ENCODE data around the gene SORBS2. TPM values are rescaled to one million over a fixed set of nuclear protein-coding genes. Genes with fewer than 3 reads are reported as not detected.

SORBS2 gene
- total and polyA plus RNA-seq, 2 donors (not counting 1 experiment from before 2014, with no cell fraction given) = 0.25 to 0.89 TPM

DNA sequence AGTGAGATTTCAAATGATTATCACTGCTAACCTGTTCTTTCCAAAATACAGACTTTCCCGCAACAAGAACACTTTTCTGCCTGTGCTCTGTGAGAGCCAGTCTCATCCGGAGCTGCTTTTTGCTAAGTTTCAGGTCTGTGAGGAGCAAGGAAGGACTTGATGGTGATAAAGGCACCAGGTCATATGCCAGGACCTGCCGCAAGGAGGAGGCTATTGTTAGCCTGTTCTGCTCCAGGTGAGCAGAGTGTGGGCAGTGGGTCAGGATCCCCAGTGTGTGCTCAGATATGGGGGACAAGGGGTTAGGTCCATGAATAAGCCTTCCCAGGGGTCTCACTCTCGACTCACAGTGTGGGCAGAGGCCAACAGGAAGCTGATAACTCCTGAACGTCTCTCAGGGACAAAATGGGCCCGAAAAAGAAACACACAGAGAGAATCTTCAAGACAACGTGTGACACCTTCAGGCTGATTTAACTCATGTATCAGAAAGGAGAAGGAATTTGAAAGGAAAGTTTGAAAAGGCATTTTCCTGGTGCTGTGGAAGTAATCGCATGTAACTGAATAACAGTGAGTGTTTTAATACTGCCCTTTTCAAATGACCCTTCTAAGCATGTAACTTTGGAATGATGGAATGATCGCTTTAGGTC lies 219.0 kb downstream of the SORBS2 start:
- ATAC-seq (ENCODE audit: low read depth) (no peak), DNase-seq (no peak)
- POLR2A ChIA-PET = no interaction called here
- H3K4me2 ChIP-seq (replicated peaks; ENCODE audit: low read depth, low read length, poor library complexity, severe bottlenecking) = no peak overlapping the region
- peaks cover 0 to under 1% (median 0%) of the 10 kb centered on the region in 3 donors for H3K9me3 ChIP-seq (ENCODE audit: control extremely low read depth in 1 of 3, control insufficient read depth in 2 of 3, insufficient read depth in 1 of 3, low read length in 2 of 3)
- H3K4me3 Mint-ChIP-seq = no peak overlapping the region
- peaks cover 34% of the 10 kb centered on the region for H3K27me3 Mint-ChIP-seq
- intact Hi-C loops (cut with micrococcal nuclease) = no loop called here
- no peak overlapping the region for H3K27ac Mint-ChIP-seq
- no peaks in the 10 kb centered on the region for H4K20me1 ChIP-seq (ENCODE audit: control insufficient read depth, insufficient read depth, low read length, poor library complexity, severe bottlenecking)
- 72% methylated on average over 6 of the region's 9 CpGs for WGBS (ENCODE audit: insufficient coverage)
- H3K79me2 ChIP-seq (ENCODE audit: control insufficient read depth, insufficient read depth, low read length) = no peaks in the 10 kb centered on the region
- H3K9me3 Mint-ChIP-seq (ENCODE audit: insufficient read depth) = no peaks in the 10 kb centered on the region
- no peak overlapping the region for H3K9ac ChIP-seq (ENCODE audit: low read length)
- H3K27ac ChIP-seq (ENCODE audit: low read length in 2 of 2) = no peak overlapping the region
- CTCF ChIA-PET = interaction anchor here (1.5 kb wide), 1 partner anchor 121 kb away, joined by 4 read pairs; the partner anchor contains the start of gene CCDC110
- no peaks in the 10 kb centered on the region for H3K36me3 ChIP-seq (replicated peaks in 1 of 2; ENCODE audit: control extremely low read depth in 1 of 2, control insufficient read depth in 1 of 2, extremely low read depth in 1 of 2, insufficient read depth in 2 of 2, low read length in 1 of 2)
- no peak overlapping the region for H2AFZ ChIP-seq (ENCODE audit: insufficient read depth, low read depth, low read length, poor library complexity, severe bottlenecking)
- no peak for TF ChIP-seq EZH2 (IDR thresholded peaks at IDR 0.05; ENCODE audit: borderline replicate concordance, insufficient read depth, low read depth, low read length, poor library complexity, severe bottlenecking)
- TF ChIP-seq CTCF (IDR thresholded peaks at IDR 0.05) = no peak
- peaks cover under 1 to 1% of the 10 kb centered on the region in 2 donors for H3K4me1 ChIP-seq (ENCODE audit: control insufficient read depth in 2 of 2, insufficient read depth in 2 of 2, low read length in 2 of 2)
- peaks cover 0 to 11% (median 4%) of the 10 kb centered on the region in 4 experiments for H3K27me3 ChIP-seq (replicated peaks in 1 of 4; ENCODE audit: control extremely low read depth in 1 of 4, control insufficient read depth in 3 of 4, insufficient read depth in 4 of 4, low read length in 3 of 4)
- no peak overlapping the region for H3K4me3 ChIP-seq (ENCODE audit: control extremely low read depth in 1 of 5, extremely low read depth in 1 of 5, insufficient read depth in 1 of 5, low read depth in 2 of 5, low read length in 4 of 5)
- peaks cover 19% of the 10 kb centered on the region for H3K4me1 Mint-ChIP-seq

- Mint-ChIP-seq H3K4me3 (no peak overlapping the region), H3K4me1 (peaks cover 20% of the 10 kb centered on the region), H3K27me3 (peaks cover 35% of the 10 kb centered on the region), H3K9me3 (ENCODE audit: insufficient read depth) (peaks cover 4% of the 10 kb centered on the region), H3K27ac (no peak overlapping the region)
- ATAC-seq (ENCODE audit: low read depth) (no peak), DNase-seq (no peak)
- Histone ChIP-seq H3K79me2 (ENCODE audit: control insufficient read depth, insufficient read depth, low read length) (no peaks in the 10 kb centered on the region), H3K4me2 (replicated peaks; ENCODE audit: low read depth, low read length, poor library complexity, severe bottlenecking) (no peak overlapping the region), H3K9ac (ENCODE audit: low read length) (no peak overlapping the region), H3K4me3 (ENCODE audit: control extremely low read depth in 1 of 5, extremely low read depth in 1 of 5, insufficient read depth in 1 of 5, low read depth in 2 of 5, low read length in 4 of 5) (no peak overlapping the region), H4K20me1 (ENCODE audit: control insufficient read depth, insufficient read depth, low read length, poor library complexity, severe bottlenecking) (no peaks in the 10 kb centered on the region), H3K27me3 (replicated peaks in 1 of 4; ENCODE audit: control extremely low read depth in 1 of 4, control insufficient read depth in 3 of 4, insufficient read depth in 4 of 4, low read length in 3 of 4) (peaks cover 0 to 11% (median 8%) of the 10 kb centered on the region in 4 experiments), H3K27ac (ENCODE audit: low read length in 2 of 2) (no peak overlapping the region), H2AFZ (ENCODE audit: insufficient read depth, low read depth, low read length, poor library complexity, severe bottlenecking) (no peak overlapping the region), H3K36me3 (replicated peaks in 1 of 2; ENCODE audit: control extremely low read depth in 1 of 2, control insufficient read depth in 1 of 2, extremely low read depth in 1 of 2, insufficient read depth in 2 of 2, low read length in 1 of 2) (no peaks in the 10 kb centered on the region), H3K4me1 (ENCODE audit: control insufficient read depth in 2 of 2, insufficient read depth in 2 of 2, low read length in 2 of 2) (peaks cover 6% of the 10 kb centered on the region in 2 donors), H3K9me3 (ENCODE audit: control extremely low read depth in 1 of 3, control insufficient read depth in 2 of 3, insufficient read depth in 1 of 3, low read length in 2 of 3) (peaks cover 0 to 6% (median 0%) of the 10 kb centered on the region in 3 donors)
- CTCF ChIA-PET = no interaction called here
- no peak for TF ChIP-seq CTCF (IDR thresholded peaks at IDR 0.05)
- TF ChIP-seq EZH2 (IDR thresholded peaks at IDR 0.05; ENCODE audit: borderline replicate concordance, insufficient read depth, low read depth, low read length, poor library complexity, severe bottlenecking) = no peak
- intact Hi-C loops (cut with micrococcal nuclease) = no loop called here
- POLR2A ChIA-PET = no interaction called here
- 100% methylated on average over 1 of the region's 4 CpGs for WGBS (ENCODE audit: insufficient coverage)
Observed at GRCh38 chr4:185592438-185592837, 219.6 kb downstream of the SORBS2 start.
